GM12865 (cell line): ENCODE results near the gene EFR3B.

ENCODE experiments used
- DNase-seq: peaks from one replicate; pipeline ENCODE4 v3.0.0; 2010; ENCODE audit warnings: low read depth
- H3K4me3 ChIP-seq: 2 replicates; pipeline ENCODE4 v1.5.1; 2011; ENCODE audit warnings: mild to moderate bottlenecking, low read depth, low read length, control low read depth
- CTCF ChIP-seq: IDR thresholded peaks from 2 replicates; pipeline ENCODE4 v1.5.1; 2011; ENCODE audit warnings: low read length, control low read depth, low read depth, inconsistent platforms; ENCODE audit not compliant: insufficient read depth; ENCODE audit errors: missing control alignments

The EFR3B gene

GRCh38 chr2:25023333-25023732 is 18.5 kb upstream of the EFR3B start:
- DNase-seq = no peak
- no peak overlapping the region for H3K4me3 ChIP-seq
- no peak for TF ChIP-seq CTCF

- DNase-seq = no peak
- TF ChIP-seq CTCF = no peak
- H3K4me3 ChIP-seq = no peak overlapping the region
Measured at GRCh38 chr2:25025229-25026007, 16.5 kb upstream of the EFR3B start.

GRCh38 chr2:25026008-25026530 is 15.8 kb upstream of the EFR3B start:
- no peak for TF ChIP-seq CTCF
- H3K4me3 ChIP-seq = no peak overlapping the region
- no peak for DNase-seq

GRCh38 chr2:25029183-25029554 is 12.7 kb upstream of the EFR3B start:
- no peak for DNase-seq
- no peak for TF ChIP-seq CTCF
- H3K4me3 ChIP-seq = no peak overlapping the region

- TF ChIP-seq CTCF = no peak
- H3K4me3 ChIP-seq = no peak overlapping the region
- DNase-seq = no peak
Measured at GRCh38 chr2:25030702-25031101, 11.2 kb upstream of the EFR3B start.

GRCh38 chr2:25032094-25032493 is 9.8 kb upstream of the EFR3B start:
- DNase-seq = no peak
- no peak for TF ChIP-seq CTCF
- no peak overlapping the region for H3K4me3 ChIP-seq

DNA sequence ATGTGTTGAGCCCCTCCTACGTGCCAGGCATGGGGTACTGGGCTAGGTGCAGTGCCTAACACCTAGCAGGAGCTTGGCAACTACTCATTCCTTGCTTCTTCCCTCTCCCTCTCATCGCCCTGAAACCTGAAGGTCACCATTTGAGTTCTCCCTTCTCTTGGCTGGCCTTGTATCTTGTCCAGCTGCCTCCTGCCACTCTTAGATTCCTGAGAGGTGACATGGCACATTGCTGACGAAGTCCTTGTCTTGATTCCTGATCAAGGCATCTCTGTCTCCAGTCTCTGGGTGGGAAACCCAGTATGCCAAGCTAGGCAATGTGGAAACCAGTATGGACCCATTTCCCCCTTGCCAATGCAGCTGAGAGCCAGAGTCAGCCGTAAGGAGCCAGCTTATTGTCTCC is 9.0 kb upstream of the EFR3B start:
- no peak for TF ChIP-seq CTCF

More for the DNA sequence above, 9.0 kb upstream of the EFR3B start:
- DNase-seq = no peak
- H3K4me3 ChIP-seq = no peak overlapping the region
